H1 (cell line): Measurements from ENCODE around the gene TFDP1. TPM values are rescaled to one million over a fixed set of nuclear protein-coding genes. Genes with fewer than 3 reads are reported as not detected.
A peak's percentile ranks its signal among the peaks of the same experiment; 100 is the strongest.

Source experiments
- CTCF ChIA-PET: fragments of 300-600 bp; sonication (Branson Sonifier 250); formaldehyde crosslinking; loops from one replicate; lab custom pipeline; 2021; ENCODE audit not compliant: partially characterized antibody; lab: Charles Lee
- POLR2A ChIA-PET: fragments of 300-600 bp; sonication (Branson Sonifier 250); formaldehyde crosslinking; loops from one replicate; lab custom pipeline; 2021; ENCODE audit warnings: inconsistent platforms; ENCODE audit not compliant: partially characterized antibody; lab: Charles Lee
- DNase-seq, 2 experiments: peaks; one replicate each; pipeline versions ENCODE4 v3.0.0 to v3.0.0-alpha.2; 2010 to 2022; ENCODE audit warnings: low spot score in 2 of 2, low read depth in 1 of 2, mixed read lengths in 1 of 2
- FAIRE-seq: peaks from 2 replicates; lab custom pipeline; 2011; peaks lifted over from hg19 to GRCh38; lab: Jason Lieb, UNC
- H2AFZ ChIP-seq: 2 replicates; pipeline ENCODE4 v1.8.1; 2012; ENCODE audit warnings: low read length, inconsistent platforms
- H2AK5ac ChIP-seq: 2 replicates; pipeline ENCODE4 v1.6.1; 2013; ENCODE audit warnings: low read depth, low read length
- H2BK120ac ChIP-seq: replicated peaks from 2 replicates; pipeline ENCODE3; 2013; ENCODE audit warnings: low read depth, low read length, inconsistent platforms
- H2BK12ac ChIP-seq: 2 replicates; pipeline ENCODE4 v1.6.1; 2013; ENCODE audit warnings: low read depth, low read length
- H2BK15ac ChIP-seq: 2 replicates; pipeline ENCODE4 v1.6.1; 2013; ENCODE audit warnings: low read length
- H2BK20ac ChIP-seq: 2 replicates; pipeline ENCODE4 v1.6.1; 2013; ENCODE audit warnings: low read length
- H2BK5ac ChIP-seq: 2 replicates; pipeline ENCODE4 v1.6.1; 2013; ENCODE audit warnings: low read depth, low read length
- H3K14ac ChIP-seq: 2 replicates; pipeline ENCODE4 v1.6.1; 2013; ENCODE audit warnings: inconsistent platforms; ENCODE audit not compliant: insufficient read length
- H3K18ac ChIP-seq: 2 replicates; pipeline ENCODE4 v1.6.1; 2013; ENCODE audit warnings: low read length; ENCODE audit errors: extremely low read depth
- H3K23ac ChIP-seq: 2 replicates; pipeline ENCODE4 v1.6.1; 2013; ENCODE audit warnings: inconsistent platforms; ENCODE audit not compliant: insufficient read length
- H3K23me2 ChIP-seq: 2 replicates; pipeline ENCODE4 v1.6.1; 2013; ENCODE audit warnings: low read depth, low read length
- H3K27ac ChIP-seq: 2 replicates; pipeline ENCODE4 v1.6.1; 2011; ENCODE audit warnings: low read depth, low read length, inconsistent platforms
- H3K27me3 ChIP-seq, 4 experiments: replicated peaks in 1 of 4; 1 replicate in 1 of 4; 2 replicates in 3 of 4; pipeline versions ENCODE4 v1.6.1 to v1.8.1; 2011 to 2013; ENCODE audit warnings: low read length in 3 of 4, mild to moderate bottlenecking in 3 of 4, inconsistent platforms in 2 of 4, mixed read lengths in 2 of 4, moderate library complexity in 1 of 4; ENCODE audit not compliant: control insufficient read depth in 3 of 4, insufficient read depth in 3 of 4; ENCODE audit errors: extremely low read depth in 1 of 4
- H3K36me3 ChIP-seq, 4 experiments: 2 replicates each; pipeline versions ENCODE4 v1.6.1 to v1.8.1; 2011 to 2013; ENCODE audit warnings: mild to moderate bottlenecking in 4 of 4, low read length in 3 of 4, moderate library complexity in 2 of 4, control low read depth in 1 of 4, inconsistent platforms in 1 of 4; ENCODE audit not compliant: insufficient read depth in 4 of 4, control insufficient read depth in 2 of 4
- H3K4ac ChIP-seq: replicated peaks from 2 replicates; pipeline ENCODE3; 2013; ENCODE audit warnings: low read length, low read depth, mixed read lengths, inconsistent platforms; ENCODE audit not compliant: insufficient read length
- H3K4me1 ChIP-seq, 4 experiments: replicated peaks in 1 of 4; 1 replicate in 1 of 4; 2 replicates in 3 of 4; pipeline versions ENCODE4 v1.6.1 to v1.8.1; 2011 to 2013; ENCODE audit warnings: low read length in 3 of 4, inconsistent platforms in 2 of 4, mixed read lengths in 1 of 4; ENCODE audit not compliant: insufficient read depth in 4 of 4, control insufficient read depth in 3 of 4
- H3K4me2 ChIP-seq, 2 experiments: 2 replicates each; pipeline versions ENCODE4 v1.6.1 to v1.8.1; 2011 to 2013; ENCODE audit warnings: low read depth in 2 of 2, low read length in 2 of 2, control low read depth in 1 of 2, inconsistent platforms in 1 of 2, mild to moderate bottlenecking in 1 of 2; ENCODE audit not compliant: insufficient read depth in 1 of 2
- H3K4me3 ChIP-seq, 4 experiments: fragments of 200-600, 300-600 bp in 1 of 4; sonication (generic), shearing (Covaris generic), sonication (Bioruptor Twin) in 1 of 4; 2 replicates each; pipeline versions ENCODE4 v1.5.1 to v1.8.1; 2011 to 2016; ENCODE audit warnings: low read length in 4 of 4, low read depth in 3 of 4, control low read depth in 2 of 4, inconsistent platforms in 2 of 4, mild to moderate bottlenecking in 2 of 4, mixed read lengths in 1 of 4, moderate library complexity in 1 of 4; ENCODE audit not compliant: insufficient read depth in 2 of 4; ENCODE audit errors: extremely low read depth in 1 of 4
- H3K56ac ChIP-seq: replicated peaks from 2 replicates; pipeline ENCODE3; 2013; ENCODE audit warnings: low read depth, mild to moderate bottlenecking, mixed read lengths, low read length, inconsistent platforms; ENCODE audit not compliant: insufficient read length
- H3K79me1 ChIP-seq: 2 replicates; pipeline ENCODE4 v1.6.1; 2013; ENCODE audit warnings: low read depth, low read length, control low read depth
- H3K79me2 ChIP-seq, 2 experiments: 2 replicates each; pipeline versions ENCODE4 v1.6.1 to v1.8.1; 2012 to 2013; ENCODE audit warnings: low read length in 2 of 2, mild to moderate bottlenecking in 2 of 2, inconsistent platforms in 1 of 2; ENCODE audit not compliant: insufficient read depth in 2 of 2, control insufficient read depth in 1 of 2
- H3K9ac ChIP-seq, 4 experiments: replicated peaks in 1 of 4; 1 replicate in 1 of 4; 2 replicates in 3 of 4; pipeline versions ENCODE4 v1.6.1 to v1.8.1; 2011 to 2013; ENCODE audit warnings: low read depth in 3 of 4, low read length in 3 of 4, control low read depth in 2 of 4, mild to moderate bottlenecking in 2 of 4, moderate library complexity in 2 of 4, inconsistent platforms in 1 of 4; ENCODE audit errors: extremely low read depth in 1 of 4
- H3K9me3 ChIP-seq, 2 experiments: 2 replicates each; pipeline versions ENCODE4 v1.6.1 to v1.8.1; 2012 to 2013; ENCODE audit warnings: mild to moderate bottlenecking in 2 of 2, moderate library complexity in 2 of 2, control low read depth in 1 of 2, inconsistent platforms in 1 of 2, low read depth in 1 of 2, low read length in 1 of 2, mixed read lengths in 1 of 2; ENCODE audit not compliant: insufficient read depth in 2 of 2
- H4K20me1 ChIP-seq, 2 experiments: replicated peaks in 1 of 2; 2 replicates each; pipeline versions ENCODE3 to v1.8.1; 2011 to 2013; ENCODE audit warnings: inconsistent platforms in 2 of 2, low read length in 2 of 2, mild to moderate bottlenecking in 1 of 2; ENCODE audit not compliant: insufficient read depth in 2 of 2, control insufficient read depth in 1 of 2
- H4K5ac ChIP-seq: 2 replicates; pipeline ENCODE4 v1.6.1; 2013; ENCODE audit warnings: low read length, low read depth, mixed read lengths, inconsistent platforms; ENCODE audit not compliant: insufficient read length
- H4K8ac ChIP-seq: 2 replicates; pipeline ENCODE4 v1.8.0; 2013; ENCODE audit warnings: mild to moderate bottlenecking, moderate library complexity, low read length, inconsistent platforms; ENCODE audit not compliant: insufficient read depth; ENCODE audit errors: extremely low read depth
- H4K91ac ChIP-seq: replicated peaks from 2 replicates; pipeline ENCODE3; 2013; ENCODE audit warnings: low read length, mixed read lengths, inconsistent platforms; ENCODE audit not compliant: insufficient read length
- KDM4A ChIP-seq: IDR thresholded peaks from one replicate; pipeline ENCODE4 v1.7.1; 2012; ENCODE audit warnings: low read depth, mild to moderate bottlenecking, moderate library complexity, low read length, inconsistent platforms; ENCODE audit not compliant: severe bottlenecking
- NRF1 ChIP-seq: IDR thresholded peaks from 2 replicates; pipeline ENCODE4 v1.6.1; 2011; ENCODE audit warnings: mild to moderate bottlenecking, low read depth, low read length, improper control_type of control experiment
- POU5F1 ChIP-seq: IDR thresholded peaks from 2 replicates; pipeline ENCODE4 v1.6.1; 2011; ENCODE audit warnings: low read depth, mild to moderate bottlenecking, low read length, moderate library complexity
- WGBS, 2 experiments: shearing (Covaris generic) in 1 of 2; methylation state at CpG; one replicate each; pipeline versions ENCODE4 v1.1.6 to v1.1.7; 2013 to 2015; ENCODE audit warnings: low lambda C conversion rate in 2 of 2, mixed read lengths in 2 of 2, inconsistent platforms in 1 of 2, low coverage in 1 of 2, missing lambda C conversion rate in 1 of 2; ENCODE audit not compliant: insufficient replicate concordance in 2 of 2, insufficient coverage in 1 of 2, insufficient read length in 1 of 2; ENCODE audit errors: extremely low coverage in 1 of 2, missing lambda C conversion rate in 1 of 2; 5-methylcytosine and 5-hydroxymethylcytosine counted together
- polyA plus RNA-seq, 7 experiments: library from polyadenylated mRNA; depleted of rRNA in 3 of 7; stranded (reverse) in 5 of 7; unstranded in 2 of 7; fragments of >200 nt in 5 of 7; fragments of 200-250 nt in 2 of 7; gene quantifications; 1 replicate in 5 of 7; 2 replicates in 1 of 7; 4 replicates in 1 of 7; pipeline versions ENCODE4 v1.2.1 to v1.2.3, GENCODE V29; 2011 to 2013; ENCODE audit warnings: missing spikeins in 2 of 7, mixed read lengths in 2 of 7
- total RNA-seq: library from RNA; stranded (reverse); fragmentation: NEBNext Ultra II Directional; extraction: Animal tissue kit (Norgen Biotek cat#: 25700); gene quantifications from 2 replicates; pipeline ENCODE4 v1.2.1, GENCODE V29; 2021
- TF ChIP-seq, protein P1 (sequence below): IDR thresholded peaks from 2 replicates; pipeline ENCODE4 v1.6.1; 2011; ENCODE audit warnings: low read depth, mild to moderate bottlenecking, low read length; ENCODE audit not compliant: insufficient read depth

Gene TFDP1
- total and polyA plus RNA-seq, 2 of the 8 experiments (the other 6 are each of a cell fraction or from before 2014, with no cell fraction given): 43.6 to 81.9 TPM

DNA sequence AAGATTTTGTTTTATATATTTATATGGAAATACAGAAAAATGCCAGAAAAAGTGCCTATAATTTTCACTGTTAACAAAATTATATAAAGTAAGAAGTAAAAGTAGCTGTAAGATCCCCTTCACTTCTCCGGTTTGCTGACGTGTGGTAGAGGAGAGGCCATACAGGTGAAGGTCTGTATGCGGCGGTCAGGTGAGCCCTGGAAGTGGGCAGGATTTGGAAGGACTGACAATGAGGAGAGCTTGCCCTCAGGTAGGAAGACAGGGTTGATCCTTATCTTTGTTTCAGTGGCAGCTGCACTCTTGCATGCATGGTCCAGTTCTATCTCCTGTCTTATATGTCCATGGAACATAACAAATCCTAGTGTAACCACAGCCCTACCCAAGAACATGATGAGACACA lies 16.9 kb upstream of the TFDP1 start:
- Histone ChIP-seq H3K9me3 (no peaks in the 10 kb centered on the region), H2BK12ac (no peak overlapping the region), H3K36me3 (no peaks in the 10 kb centered on the region), H3K4me2 (no peak overlapping the region), H3K23ac (no peak overlapping the region), H4K8ac (no peak overlapping the region), H2AFZ (no peak overlapping the region), H3K27me3 (no peaks in the 10 kb centered on the region), H3K4me1 (no peaks in the 10 kb centered on the region), H4K5ac (no peak overlapping the region), H2AK5ac (no peak overlapping the region), H3K9ac (no peak overlapping the region), H3K4ac (no peak overlapping the region), H2BK20ac (no peak overlapping the region), H3K4me3 (no peak overlapping the region), H4K20me1 (no peaks in the 10 kb centered on the region), H3K23me2 (no peaks in the 10 kb centered on the region; the same call in 1 of the 2 replicates), H3K18ac (no peak overlapping the region), H2BK5ac (no peak overlapping the region), H2BK15ac (no peak overlapping the region), H3K14ac (no peak overlapping the region), H2BK120ac (no peak overlapping the region), H4K91ac (no peak overlapping the region), H3K79me1 (no peaks in the 10 kb centered on the region), H3K56ac (no peak overlapping the region), H3K27ac (no peak overlapping the region), H3K79me2 (no peaks in the 10 kb centered on the region)
- ChIA-PET CTCF (interaction anchor here (1.2 to 1.8 kb wide), 3 partner anchors 22 to 116 kb away, joined by 3 to 4 read pairs (median 4); no protein-coding TSS in a partner anchor), POLR2A (interaction anchor here (1.6 kb wide), 1 partner anchor 16 kb away, joined by 4 read pairs; no protein-coding TSS in a partner anchor)
- TF ChIP-seq NRF1: no peak
- no peak for TF ChIP-seq POU5F1
- TF ChIP-seq, protein P1, sequence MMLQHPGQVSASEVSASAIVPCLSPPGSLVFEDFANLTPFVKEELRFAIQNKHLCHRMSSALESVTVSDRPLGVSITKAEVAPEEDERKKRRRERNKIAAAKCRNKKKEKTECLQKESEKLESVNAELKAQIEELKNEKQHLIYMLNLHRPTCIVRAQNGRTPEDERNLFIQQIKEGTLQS: no peak
- no peak for TF ChIP-seq KDM4A
- 96% methylated on average over 4 of the region's 4 CpGs; no CpG with 5 or more reads in 1 of the 2 experiments for WGBS, 2 experiments
- DNase-seq (peak in 1 of 2 experiments; percentile 28), FAIRE-seq (no peak)
